MCF 10A (cell line): ENCODE data around the gene FIBCD1. TPM values are rescaled to one million over a fixed set of nuclear protein-coding genes. Genes with fewer than 3 reads are reported as not detected.

Experiments
- BruUV-seq: library from RNA; stranded (reverse); fragments of 400-500 nt; replicated peaks from 2 replicates; lab custom pipeline; 2021; lab: Mats Ljungman, UMichigan
- CTCF ChIA-PET: fragments of 300-600 bp; sonication (Branson Sonifier 250); formaldehyde crosslinking; extraction: SDS; loops from one replicate; lab custom pipeline; 2021; ENCODE audit warnings: antibody characterized with exemption, inconsistent platforms; lab: Yijun Ruan, JAX
- POLR2A ChIA-PET: fragments of 300-600, 350-650 bp; sonication (Branson Sonifier 250); formaldehyde crosslinking; extraction: SDS; loops from one replicate; lab custom pipeline; 2020; ENCODE audit warnings: antibody characterized with exemption, inconsistent platforms; lab: Yijun Ruan, JAX
- DNase-seq: peaks from one replicate; pipeline ENCODE4 v3.0.0-alpha.2; 2018; ENCODE audit not compliant: unreplicated experiment
- H3K27ac Mint-ChIP-seq: one replicate; pipeline ENCODE4 v1.8.0; 2022; ENCODE audit warnings: mild to moderate bottlenecking, low read depth, mixed read lengths; ENCODE audit not compliant: unreplicated experiment
- H3K27me3 Mint-ChIP-seq: one replicate; pipeline ENCODE4 v1.8.0; 2022; ENCODE audit warnings: mixed read lengths; ENCODE audit not compliant: insufficient read depth, unreplicated experiment
- H3K36me3 Mint-ChIP-seq: one replicate; pipeline ENCODE4 v1.8.0; 2022; ENCODE audit warnings: mild to moderate bottlenecking, moderate library complexity, mixed read lengths; ENCODE audit not compliant: insufficient read depth, unreplicated experiment
- H3K4me1 Mint-ChIP-seq: one replicate; pipeline ENCODE4 v1.8.0; 2022; ENCODE audit warnings: mixed read lengths; ENCODE audit not compliant: insufficient read depth, unreplicated experiment
- H3K4me3 Mint-ChIP-seq: one replicate; pipeline ENCODE4 v1.8.0; 2022; ENCODE audit warnings: mild to moderate bottlenecking, moderate library complexity, mixed read lengths; ENCODE audit not compliant: unreplicated experiment
- H3K9me3 Mint-ChIP-seq: one replicate; pipeline ENCODE4 v1.8.0; 2022; ENCODE audit warnings: mixed read lengths; ENCODE audit not compliant: unreplicated experiment
- intact Hi-C: fragments of 100-400 bp; cut with micrococcal nuclease; formaldehyde crosslinking; loops from 2 replicates; pipeline ENCODE4 v1.14.1; 2022
- total RNA-seq: library from RNA; stranded (reverse); gene quantifications from 2 replicates; pipeline ENCODE4 v1.2.3, GENCODE V29; 2022
- TF ChIP-seq, protein P1 (sequence below): fragments of 200-600 bp; IDR thresholded peaks from one replicate; pipeline ENCODE4 v1.8.0; 2022; ENCODE audit warnings: antibody characterized with exemption, mild to moderate bottlenecking; ENCODE audit not compliant: unreplicated experiment

FIBCD1 gene
- total RNA-seq, 1 experiment from 2014 or later, result 1.6 TPM

- no peak overlapping the region for H3K27ac Mint-ChIP-seq
- H3K36me3 Mint-ChIP-seq, result peaks cover 8% of the 10 kb centered on the region
- intact Hi-C loops, result no loop called here
- no peaks in the 10 kb centered on the region for H3K9me3 Mint-ChIP-seq
- CTCF ChIA-PET, result interaction anchor here (0.7 kb wide), 1 partner anchor 57 kb away, joined by 3 read pairs; no protein-coding TSS in a partner anchor
- no TSS peak for BruUV-seq
- H3K4me1 Mint-ChIP-seq, result no peaks in the 10 kb centered on the region
- H3K27me3 Mint-ChIP-seq, result no peaks in the 10 kb centered on the region
- TF ChIP-seq, protein P1, sequence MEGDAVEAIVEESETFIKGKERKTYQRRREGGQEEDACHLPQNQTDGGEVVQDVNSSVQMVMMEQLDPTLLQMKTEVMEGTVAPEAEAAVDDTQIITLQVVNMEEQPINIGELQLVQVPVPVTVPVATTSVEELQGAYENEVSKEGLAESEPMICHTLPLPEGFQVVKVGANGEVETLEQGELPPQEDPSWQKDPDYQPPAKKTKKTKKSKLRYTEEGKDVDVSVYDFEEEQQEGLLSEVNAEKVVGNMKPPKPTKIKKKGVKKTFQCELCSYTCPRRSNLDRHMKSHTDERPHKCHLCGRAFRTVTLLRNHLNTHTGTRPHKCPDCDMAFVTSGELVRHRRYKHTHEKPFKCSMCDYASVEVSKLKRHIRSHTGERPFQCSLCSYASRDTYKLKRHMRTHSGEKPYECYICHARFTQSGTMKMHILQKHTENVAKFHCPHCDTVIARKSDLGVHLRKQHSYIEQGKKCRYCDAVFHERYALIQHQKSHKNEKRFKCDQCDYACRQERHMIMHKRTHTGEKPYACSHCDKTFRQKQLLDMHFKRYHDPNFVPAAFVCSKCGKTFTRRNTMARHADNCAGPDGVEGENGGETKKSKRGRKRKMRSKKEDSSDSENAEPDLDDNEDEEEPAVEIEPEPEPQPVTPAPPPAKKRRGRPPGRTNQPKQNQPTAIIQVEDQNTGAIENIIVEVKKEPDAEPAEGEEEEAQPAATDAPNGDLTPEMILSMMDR, result no peak
- POLR2A ChIA-PET, result interaction anchor here (1.3 kb wide), 1 partner anchor 21 kb away, joined by 3 read pairs; no protein-coding TSS in a partner anchor
- no peak overlapping the region for H3K4me3 Mint-ChIP-seq
- no peak for DNase-seq
Measured at GRCh38 chr9:130983970-130984369, 44.9 kb upstream of the FIBCD1 start.

GRCh38 chr9:130983359-130983670 lies 44.3 kb upstream of the FIBCD1 start:
- DNase-seq, result no peak
- H3K27ac Mint-ChIP-seq, result no peak overlapping the region
- no TSS peak for BruUV-seq
- POLR2A ChIA-PET, result no interaction called here
- TF ChIP-seq, protein P1, result no peak
- H3K27me3 Mint-ChIP-seq, result no peaks in the 10 kb centered on the region
- H3K4me3 Mint-ChIP-seq, result no peak overlapping the region
- H3K4me1 Mint-ChIP-seq, result no peaks in the 10 kb centered on the region
- CTCF ChIA-PET, result interaction anchor here (0.7 kb wide), 1 partner anchor 57 kb away, joined by 3 read pairs; no protein-coding TSS in a partner anchor
- no peaks in the 10 kb centered on the region for H3K9me3 Mint-ChIP-seq
- intact Hi-C loops, result no loop called here
- H3K36me3 Mint-ChIP-seq, result peaks cover 8% of the 10 kb centered on the region

GRCh38 chr9:130982636-130983358 lies 43.8 kb upstream of the FIBCD1 start:
- ChIA-PET POLR2A (no interaction called here), CTCF (interaction anchor here (0.7 kb wide), 1 partner anchor 113 kb away, joined by 3 read pairs; no protein-coding TSS in a partner anchor)
- intact Hi-C loops, result no loop called here
- no peak overlapping the region for H3K4me3 Mint-ChIP-seq
- no peaks in the 10 kb centered on the region for H3K4me1 Mint-ChIP-seq
- no peak overlapping the region for H3K27ac Mint-ChIP-seq
- no peaks in the 10 kb centered on the region for H3K27me3 Mint-ChIP-seq
- H3K9me3 Mint-ChIP-seq, result no peaks in the 10 kb centered on the region
- no peak for DNase-seq
- BruUV-seq, result no TSS peak
- TF ChIP-seq, protein P1, result no peak
- peaks cover 8% of the 10 kb centered on the region for H3K36me3 Mint-ChIP-seq

- POLR2A ChIA-PET, result no interaction called here
- Mint-ChIP-seq H3K4me3 (no peak overlapping the region), H3K36me3 (peaks cover 8% of the 10 kb centered on the region), H3K4me1 (no peaks in the 10 kb centered on the region), H3K9me3 (no peaks in the 10 kb centered on the region), H3K27me3 (no peaks in the 10 kb centered on the region), H3K27ac (no peak overlapping the region)
- no TSS peak for BruUV-seq
- no peak for DNase-seq
- intact Hi-C loops, result no loop called here
- CTCF ChIA-PET, result no interaction called here
- TF ChIP-seq, protein P1, result no peak
Measured at GRCh38 chr9:130981756-130982137, 42.7 kb upstream of the FIBCD1 start.
